MV-4-11 (cell line): Measurements from ENCODE around the gene ERICH6.

Experiments used
- DNase-seq: peaks from one replicate; lab custom pipeline; 2025; lab: John Stamatoyannopoulos, UW

ERICH6 gene

GRCh38 chr3:150613034-150613433 is 90.7 kb downstream of the ERICH6 start:
- DNase-seq: no peak

DNA sequence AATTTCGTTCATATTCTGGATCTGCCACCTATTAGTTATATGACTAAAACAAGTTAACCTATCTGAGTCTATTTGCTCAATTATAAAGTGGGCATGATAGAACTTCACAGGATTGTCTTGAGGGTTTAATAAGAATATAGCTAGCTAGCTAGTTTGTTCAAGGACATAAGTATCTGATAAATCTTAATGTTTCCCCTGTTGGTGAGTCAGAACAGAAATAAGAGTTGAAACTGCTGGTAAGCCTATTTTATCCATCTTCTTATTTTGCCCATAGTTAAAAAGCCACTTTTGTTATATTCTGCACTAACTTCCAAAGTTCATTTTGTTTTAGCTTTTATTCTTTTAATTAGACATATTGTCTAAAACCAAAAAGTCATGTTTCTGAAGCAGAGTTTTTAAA is 91.2 kb downstream of the ERICH6 start:
- no peak for DNase-seq

DNA sequence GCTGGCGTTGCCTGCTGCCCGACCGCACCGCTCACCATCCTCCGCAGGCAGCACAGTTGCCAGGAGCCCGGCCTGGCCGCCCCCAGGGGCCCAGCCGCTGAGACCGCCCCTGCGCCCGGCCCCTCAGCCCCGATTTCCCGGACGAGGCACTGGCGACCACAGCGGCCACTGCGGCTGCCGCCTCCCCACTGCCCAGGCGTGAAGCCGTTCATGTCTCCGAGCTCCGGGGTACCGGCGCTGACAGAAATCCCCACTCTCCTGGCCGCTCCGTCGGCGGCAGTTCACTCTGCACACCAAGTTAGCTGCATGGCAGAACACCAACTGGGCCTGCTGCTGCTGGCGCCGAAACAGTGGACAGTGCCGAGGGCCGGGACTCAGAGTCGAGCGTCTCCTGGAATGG is 92.1 kb downstream of the ERICH6 start:
- DNase-seq: no peak

DNA sequence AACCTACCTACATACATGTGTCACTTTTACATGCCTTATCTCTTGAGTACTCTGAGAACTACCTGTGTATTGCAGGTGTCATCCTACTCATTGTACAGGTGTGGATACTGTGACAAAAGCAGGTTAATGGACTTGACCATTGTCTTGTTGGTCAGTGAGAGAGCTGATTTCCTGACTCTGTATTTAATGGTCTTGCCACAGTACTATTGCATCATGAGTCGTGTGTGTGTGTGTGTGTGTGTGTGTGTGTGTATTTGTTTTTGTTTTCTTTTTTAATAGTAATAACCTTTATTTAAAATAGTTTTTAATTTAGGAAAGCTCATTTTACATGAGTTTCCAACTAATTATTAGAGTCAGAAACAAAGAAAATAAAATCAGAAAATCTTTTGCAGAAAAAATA is 92.9 kb downstream of the ERICH6 start:
- DNase-seq: no peak

GRCh38 chr3:150609988-150610387 is 93.7 kb downstream of the ERICH6 start:
- DNase-seq: no peak
